HG02759 (cell line): ENCODE results near the gene PLCB4.

Experiments used
- ATAC-seq: cut with Tn5 transposase; IDR thresholded peaks from one replicate; pipeline ENCODE4 v1.9.1; 2021; ENCODE audit warnings: mild to moderate bottlenecking, moderate library complexity; ENCODE audit not compliant: unreplicated experiment

The PLCB4 gene

GRCh38 chr20:9166153-9166780 lies 97.4 kb downstream of the PLCB4 start:
- no peak for ATAC-seq

- ATAC-seq = no peak
These were observed 100.5 kb downstream of the PLCB4 start for GRCh38 chr20:9169409-9169808.

DNA sequence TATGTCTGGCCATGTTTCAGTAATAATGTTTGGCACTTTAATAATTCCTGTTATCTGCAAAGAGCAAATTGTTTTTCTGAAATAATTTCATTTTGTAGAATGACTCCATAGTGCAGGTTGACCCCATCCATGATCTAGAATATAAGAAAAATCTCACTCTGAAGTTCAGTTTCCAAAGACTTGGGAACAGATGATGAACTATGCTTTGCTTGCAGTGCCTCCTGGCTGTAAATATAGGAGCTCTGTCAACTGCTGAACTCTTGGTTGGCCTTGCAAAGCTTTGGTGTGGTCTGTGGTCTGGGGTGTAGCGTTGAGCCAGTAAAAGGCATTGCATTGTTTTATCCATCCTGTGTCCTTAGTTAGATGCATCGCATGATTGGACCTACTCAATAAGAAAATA lies 104.0 kb downstream of the PLCB4 start:
- ATAC-seq = no peak

DNA sequence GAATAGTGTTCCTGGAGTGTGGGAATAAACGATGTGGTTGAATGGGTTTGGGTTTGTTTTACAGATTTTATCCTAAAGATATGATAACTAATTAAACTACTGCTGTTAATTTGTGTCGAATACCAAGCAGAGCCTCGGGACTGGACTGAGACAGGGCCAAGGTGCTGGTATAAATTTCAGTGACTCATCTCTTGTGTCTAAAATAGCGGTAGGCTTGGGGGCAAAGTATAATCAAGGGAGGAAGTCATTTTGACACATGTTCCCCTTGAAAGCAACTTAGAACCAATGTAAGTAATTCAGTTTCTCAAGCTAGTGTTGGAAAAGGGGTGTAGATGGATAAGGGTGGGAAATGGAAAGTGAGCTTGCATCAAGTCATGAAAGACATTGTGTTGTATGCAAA lies 108.4 kb downstream of the PLCB4 start:
- ATAC-seq = no peak

GRCh38 chr20:9179193-9179802 lies 110.4 kb downstream of the PLCB4 start:
- no peak for ATAC-seq

DNA sequence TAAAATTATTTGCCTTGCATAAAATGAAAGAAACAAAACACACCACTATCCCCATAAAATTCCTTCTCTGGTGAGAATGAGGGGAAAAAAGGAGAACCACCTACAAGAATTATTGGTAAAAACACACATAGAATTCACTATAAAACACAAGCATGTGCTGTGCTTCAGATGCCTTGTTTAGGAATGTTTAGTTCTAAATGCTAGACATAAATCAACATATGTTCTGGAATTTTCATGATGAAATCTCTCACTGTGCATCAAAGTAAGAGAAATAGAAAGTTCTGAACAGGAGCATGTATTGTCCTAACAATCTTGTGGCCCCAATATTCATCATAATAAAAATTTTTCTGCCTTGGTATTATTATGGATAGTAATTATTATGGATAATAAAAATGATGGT lies 111.0 kb downstream of the PLCB4 start:
- ATAC-seq = no peak

- ATAC-seq = no peak
These were observed 111.8 kb downstream of the PLCB4 start for GRCh38 chr20:9180481-9181257.

- ATAC-seq = no peak
These were observed 116.6 kb downstream of the PLCB4 start for GRCh38 chr20:9185511-9185910.

- ATAC-seq = no peak
These were observed 117.5 kb downstream of the PLCB4 start for GRCh38 chr20:9186396-9186795.

- ATAC-seq = no peak
These were observed 126.1 kb downstream of the PLCB4 start for GRCh38 chr20:9195031-9195430.

DNA sequence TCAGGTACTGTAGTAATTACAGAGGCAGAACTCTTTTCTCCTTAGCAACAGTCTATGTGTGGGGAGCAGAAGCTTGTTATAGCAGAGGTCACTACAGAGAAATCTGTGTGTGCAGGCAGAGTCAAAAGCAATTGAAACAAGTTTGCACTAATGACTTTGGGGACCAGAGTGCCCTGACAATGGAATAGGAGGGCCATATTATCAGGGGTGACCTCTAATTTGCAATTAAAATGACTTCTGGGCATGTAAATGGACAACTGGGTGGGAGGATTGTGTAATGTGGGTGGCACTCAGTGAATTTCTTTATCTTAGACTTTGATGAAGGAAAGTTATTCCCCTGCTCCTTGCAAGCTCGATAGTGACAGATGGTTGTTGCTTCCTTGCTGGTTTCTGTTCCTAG lies 127.2 kb downstream of the PLCB4 start:
- ATAC-seq = no peak

GRCh38 chr20:9198460-9198859 lies 129.6 kb downstream of the PLCB4 start:
- ATAC-seq = no peak

- ATAC-seq = no peak
These were observed 131.3 kb downstream of the PLCB4 start for GRCh38 chr20:9200196-9200595.

GRCh38 chr20:9200620-9201019 lies 131.7 kb downstream of the PLCB4 start:
- no peak for ATAC-seq

DNA sequence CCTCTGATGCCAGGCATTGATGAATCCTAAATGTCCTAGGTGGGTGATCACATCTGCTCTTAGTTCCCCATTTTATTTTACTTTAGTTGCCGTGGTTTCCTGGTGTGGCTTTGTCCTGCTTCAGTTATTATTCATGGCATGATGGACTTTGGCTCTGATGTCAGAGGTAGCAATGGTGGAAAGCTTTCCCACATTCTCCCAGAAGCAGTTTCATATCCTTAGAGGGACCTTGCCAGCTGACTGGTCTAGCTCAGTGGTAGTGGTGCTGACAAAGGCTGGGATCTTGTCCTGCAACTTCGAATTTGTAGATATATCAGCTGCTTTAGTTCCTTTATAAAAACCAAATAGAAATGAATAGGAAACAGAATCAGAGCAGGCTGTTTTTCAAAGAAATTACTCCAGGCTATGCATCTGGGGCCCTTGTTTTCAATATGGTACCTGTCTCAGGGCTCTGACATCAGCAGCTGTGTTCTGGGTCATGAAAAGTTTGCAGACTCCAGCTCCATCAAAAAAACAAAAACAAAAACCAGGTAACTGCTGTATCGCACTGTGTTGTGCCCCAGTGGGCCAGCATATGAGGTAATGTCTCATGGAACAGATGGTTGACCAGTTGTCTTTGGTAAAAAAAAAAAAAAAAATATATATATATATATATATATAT lies 133.7 kb downstream of the PLCB4 start:
- no peak for ATAC-seq

- no peak for ATAC-seq
These were observed 134.2 kb downstream of the PLCB4 start for GRCh38 chr20:9203081-9203447.

DNA sequence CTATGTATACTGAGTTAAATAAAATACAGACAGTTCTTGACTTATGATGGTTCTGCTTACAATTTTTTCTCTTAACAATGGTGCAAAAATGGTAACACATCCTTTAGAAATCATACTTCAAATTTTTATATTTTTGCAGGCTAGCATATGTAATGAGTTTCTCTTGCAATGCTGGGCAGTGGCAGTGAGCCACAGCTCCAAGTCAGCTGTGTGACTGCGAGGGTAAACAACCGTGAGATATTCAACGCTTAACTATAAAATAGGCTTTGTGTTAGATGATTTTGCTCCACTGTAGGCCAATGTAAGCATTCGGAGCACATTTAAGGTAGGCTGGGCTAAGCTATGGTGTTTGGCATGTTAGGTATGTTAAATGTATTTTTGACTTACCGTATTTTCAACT lies 136.1 kb downstream of the PLCB4 start:
- no peak for ATAC-seq

GRCh38 chr20:9206486-9206885 lies 137.6 kb downstream of the PLCB4 start:
- ATAC-seq = no peak

GRCh38 chr20:9207253-9207652 lies 138.4 kb downstream of the PLCB4 start:
- no peak for ATAC-seq

DNA sequence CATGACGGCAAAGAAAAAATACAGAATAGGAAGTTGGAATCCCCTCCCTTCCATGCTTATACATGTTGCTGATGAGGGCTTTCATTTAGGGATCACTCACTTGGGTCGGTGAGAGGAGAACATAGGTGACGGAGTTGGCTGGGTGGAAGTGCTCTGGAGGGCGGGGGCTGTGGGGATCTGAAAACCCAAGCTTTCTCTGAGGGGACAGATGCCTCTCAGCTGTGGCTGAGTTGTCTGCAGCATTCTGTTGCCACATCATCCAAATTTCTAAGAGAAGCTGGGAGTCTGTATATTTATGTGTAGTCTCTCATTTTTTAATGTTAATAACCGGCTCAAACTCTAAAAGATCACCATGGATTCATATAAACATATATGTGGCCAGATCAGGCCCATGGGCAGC lies 141.5 kb downstream of the PLCB4 start:
- no peak for ATAC-seq

- no peak for ATAC-seq
These were observed 142.3 kb downstream of the PLCB4 start for GRCh38 chr20:9211016-9211760.
